Measurements from ENCODE around the gene KRTAP9-3. TPM values are rescaled to one million over a fixed set of nuclear protein-coding genes. Genes with fewer than 3 reads are reported as not detected.
"Not testable (repeated sequence)": the region's sequence is repeated elsewhere in the genome, so short reads cannot be mapped to it uniquely, and the experiment has no call there.

Gene KRTAP9-3
- polyA plus RNA-seq, 1 experiment = not detected

- H3K27me3 ChIP-seq (ENCODE audit: control insufficient read depth, insufficient read depth, low read length); H3K4me3 ChIP-seq (ENCODE audit: low read depth, low read length); POLR2A ChIA-PET; DNase-seq (ENCODE audit: low read depth); H3K36me3 ChIP-seq (ENCODE audit: control insufficient read depth, insufficient read depth, low read length): not testable (repeated sequence)
- CTCF ChIA-PET = interaction anchor here (1.0 kb wide), 1 partner anchor 14 kb away, joined by 3 read pairs; no protein-coding TSS in a partner anchor
Observed at GRCh38 chr17:41249637-41250240, 17.5 kb downstream of the KRTAP9-3 start, which contains the start of gene KRTAP9-4. KRTAP9-4 (plus strand) TSS chr17:41249687; CDS start chr17:41249721, 34 bp downstream.

GRCh38 chr17:41251261-41251660 is 19.0 kb downstream of the KRTAP9-3 start:
- no peak for TF ChIP-seq CTCF (IDR thresholded peaks at IDR 0.05; ENCODE audit: insufficient read depth, low read depth, low read length)
- no peaks in the 10 kb centered on the region for H3K27me3 ChIP-seq (ENCODE audit: control insufficient read depth, insufficient read depth, low read length)
- H3K4me3 ChIP-seq (ENCODE audit: low read depth, low read length) = no peak overlapping the region
- ChIA-PET CTCF (no interaction called here), POLR2A (no interaction called here)
- DNase-seq (ENCODE audit: low read depth) = no peak
- no peaks in the 10 kb centered on the region for H3K36me3 ChIP-seq (ENCODE audit: control insufficient read depth, insufficient read depth, low read length)

- Histone ChIP-seq H3K27me3 (ENCODE audit: control insufficient read depth, insufficient read depth, low read length) (no peaks in the 10 kb centered on the region), H3K36me3 (ENCODE audit: control insufficient read depth, insufficient read depth, low read length) (no peaks in the 10 kb centered on the region), H3K4me3 (ENCODE audit: low read depth, low read length) (no peak overlapping the region)
- CTCF ChIA-PET = no interaction called here
- TF ChIP-seq CTCF (IDR thresholded peaks at IDR 0.05; ENCODE audit: insufficient read depth, low read depth, low read length) = no peak
- POLR2A ChIA-PET = no interaction called here
- DNase-seq (ENCODE audit: low read depth) = no peak
Observed at GRCh38 chr17:41254861-41255260, 22.6 kb downstream of the KRTAP9-3 start.

GRCh38 chr17:41255381-41256290 is 23.4 kb downstream of the KRTAP9-3 start, which contains the start of gene KRTAP9-9:
KRTAP9-9 (plus strand) TSS chr17:41255384.
- H3K4me3 ChIP-seq (ENCODE audit: low read depth, low read length); H3K36me3 ChIP-seq (ENCODE audit: control insufficient read depth, insufficient read depth, low read length); H3K27me3 ChIP-seq (ENCODE audit: control insufficient read depth, insufficient read depth, low read length); CTCF ChIA-PET; DNase-seq (ENCODE audit: low read depth): not testable (repeated sequence)
- POLR2A ChIA-PET = interaction anchor here (0.5 to 0.7 kb wide), 2 partner anchors 194 to 304 kb away, joined by 3 to 8 read pairs; no protein-coding TSS in a partner anchor

- ChIA-PET POLR2A (interaction anchor here (0.5 to 0.7 kb wide), 2 partner anchors 193 to 304 kb away, joined by 3 to 8 read pairs; no protein-coding TSS in a partner anchor), CTCF (no interaction called here)
- Histone ChIP-seq H3K4me3 (ENCODE audit: low read depth, low read length) (no peak overlapping the region), H3K36me3 (ENCODE audit: control insufficient read depth, insufficient read depth, low read length) (no peaks in the 10 kb centered on the region), H3K27me3 (ENCODE audit: control insufficient read depth, insufficient read depth, low read length) (no peaks in the 10 kb centered on the region)
- DNase-seq (ENCODE audit: low read depth) = no peak
- TF ChIP-seq CTCF (IDR thresholded peaks at IDR 0.05; ENCODE audit: insufficient read depth, low read depth, low read length) = no peak
Observed at GRCh38 chr17:41256291-41256685, 24.0 kb downstream of the KRTAP9-3 start.

- POLR2A ChIA-PET = no interaction called here
- no peak for TF ChIP-seq CTCF (IDR thresholded peaks at IDR 0.05; ENCODE audit: insufficient read depth, low read depth, low read length)
- CTCF ChIA-PET = no interaction called here
- Histone ChIP-seq H3K27me3 (ENCODE audit: control insufficient read depth, insufficient read depth, low read length) (no peaks in the 10 kb centered on the region), H3K4me3 (ENCODE audit: low read depth, low read length) (no peak overlapping the region), H3K36me3 (ENCODE audit: control insufficient read depth, insufficient read depth, low read length) (no peaks in the 10 kb centered on the region)
- no peak for DNase-seq (ENCODE audit: low read depth)
Observed at GRCh38 chr17:41258406-41258805, 26.2 kb downstream of the KRTAP9-3 start.

Measured in BJ (cell line).